ENCODE data around the gene PLAC1. TPM values are rescaled to one million over a fixed set of nuclear protein-coding genes. Genes with fewer than 3 reads are reported as not detected.

Gene PLAC1
- total and polyA plus RNA-seq, 7 donors, result 0.06 to 1.4 TPM; not detected in 5

DNA sequence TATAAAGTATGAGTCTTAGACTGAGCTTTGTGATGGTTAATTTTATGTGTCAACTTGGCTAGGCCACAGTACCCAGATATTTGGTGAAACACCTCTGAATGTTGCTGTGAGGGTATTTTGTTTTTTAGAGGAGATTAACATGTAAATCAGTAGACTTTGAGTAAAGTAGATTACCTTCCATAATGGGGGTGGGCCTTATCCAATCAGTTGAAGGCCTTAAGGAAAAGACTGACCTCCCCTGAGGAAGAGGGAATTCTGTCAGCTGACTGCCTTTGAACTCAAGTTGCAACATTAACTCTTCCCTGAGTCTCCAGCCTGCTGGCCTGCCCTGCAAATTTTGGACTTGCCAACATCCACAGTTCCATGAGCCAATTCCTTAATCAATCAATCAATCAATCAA, 66.0 kb downstream of the PLAC1 start:
- Histone ChIP-seq H3K4me1 (no peaks in the 10 kb centered on the region), H3K27ac (no peak overlapping the region), H3K4me3 (no peak overlapping the region), H3K9me3 (no peaks in the 10 kb centered on the region), H3K27me3 (no peaks in the 10 kb centered on the region), H3K36me3 (no peaks in the 10 kb centered on the region)
- DNase-seq, result no peak
- TF ChIP-seq POLR2A (IDR thresholded peaks at IDR 0.05), result no peak
- TF ChIP-seq POLR2AphosphoS5 (IDR thresholded peaks at IDR 0.05), result no peak
- TF ChIP-seq EP300 (IDR thresholded peaks at IDR 0.05), result no peak
- TF ChIP-seq, protein P1, sequence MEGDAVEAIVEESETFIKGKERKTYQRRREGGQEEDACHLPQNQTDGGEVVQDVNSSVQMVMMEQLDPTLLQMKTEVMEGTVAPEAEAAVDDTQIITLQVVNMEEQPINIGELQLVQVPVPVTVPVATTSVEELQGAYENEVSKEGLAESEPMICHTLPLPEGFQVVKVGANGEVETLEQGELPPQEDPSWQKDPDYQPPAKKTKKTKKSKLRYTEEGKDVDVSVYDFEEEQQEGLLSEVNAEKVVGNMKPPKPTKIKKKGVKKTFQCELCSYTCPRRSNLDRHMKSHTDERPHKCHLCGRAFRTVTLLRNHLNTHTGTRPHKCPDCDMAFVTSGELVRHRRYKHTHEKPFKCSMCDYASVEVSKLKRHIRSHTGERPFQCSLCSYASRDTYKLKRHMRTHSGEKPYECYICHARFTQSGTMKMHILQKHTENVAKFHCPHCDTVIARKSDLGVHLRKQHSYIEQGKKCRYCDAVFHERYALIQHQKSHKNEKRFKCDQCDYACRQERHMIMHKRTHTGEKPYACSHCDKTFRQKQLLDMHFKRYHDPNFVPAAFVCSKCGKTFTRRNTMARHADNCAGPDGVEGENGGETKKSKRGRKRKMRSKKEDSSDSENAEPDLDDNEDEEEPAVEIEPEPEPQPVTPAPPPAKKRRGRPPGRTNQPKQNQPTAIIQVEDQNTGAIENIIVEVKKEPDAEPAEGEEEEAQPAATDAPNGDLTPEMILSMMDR (IDR thresholded peaks at IDR 0.05), result no peak
- intact Hi-C loops (cut with DNase I), result no loop called here

DNA sequence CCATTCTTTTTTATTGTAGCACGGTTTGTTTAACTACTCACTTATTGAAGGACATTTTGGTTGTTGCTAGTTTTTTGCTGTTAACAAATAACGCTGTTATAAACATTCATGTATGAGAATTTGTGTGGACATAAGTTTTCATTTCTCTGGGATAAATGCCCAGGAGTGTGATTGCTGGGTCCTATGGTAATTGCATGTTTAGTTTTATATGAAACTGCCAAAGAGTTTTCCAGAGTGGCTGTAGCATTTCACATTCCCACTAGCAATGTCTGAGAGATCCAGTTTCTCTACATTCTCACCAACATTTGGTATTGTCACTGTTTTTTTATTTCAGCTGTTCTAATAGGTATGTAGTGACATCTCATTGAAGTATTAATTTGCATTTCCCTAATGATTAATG, 66.8 kb downstream of the PLAC1 start:
- Histone ChIP-seq H3K27me3 (no peaks in the 10 kb centered on the region), H3K4me1 (no peaks in the 10 kb centered on the region), H3K27ac (no peak overlapping the region), H3K4me3 (no peak overlapping the region), H3K36me3 (no peaks in the 10 kb centered on the region), H3K9me3 (no peaks in the 10 kb centered on the region)
- 41 to 75% methylated on average over 2 of the region's 2 CpGs for WGBS, 2 donors
- intact Hi-C loops (cut with DNase I), result no loop called here
- DNase-seq, result no peak
- TF ChIP-seq POLR2AphosphoS5 (IDR thresholded peaks at IDR 0.05) (no peak), POLR2A (IDR thresholded peaks at IDR 0.05) (no peak), EP300 (IDR thresholded peaks at IDR 0.05) (no peak)
- TF ChIP-seq, protein P1 (IDR thresholded peaks at IDR 0.05), result no peak

DNA sequence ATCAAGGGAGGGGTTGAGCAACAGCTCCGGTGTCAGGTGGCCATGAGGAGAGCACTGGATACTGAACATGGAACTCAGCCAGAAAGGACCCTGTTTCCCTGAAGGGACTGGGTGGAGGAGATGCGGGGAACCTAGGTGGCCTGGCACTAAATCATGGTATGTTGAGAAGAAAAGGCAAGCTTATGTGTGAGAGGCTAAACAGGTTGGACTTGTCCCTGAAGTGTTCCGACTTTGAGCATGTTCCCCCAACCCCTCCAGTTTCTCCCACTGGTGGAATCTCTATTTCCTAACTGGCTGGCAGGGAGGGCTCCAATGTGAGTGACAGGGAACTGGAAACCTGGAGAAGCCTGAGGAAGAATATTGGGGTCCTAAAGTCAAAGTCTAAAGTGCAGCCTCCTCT, 69.5 kb downstream of the PLAC1 start:
- H3K27me3 ChIP-seq, result no peaks in the 10 kb centered on the region
- intact Hi-C loops (cut with DNase I), result no loop called here
- H3K9me3 ChIP-seq, result no peaks in the 10 kb centered on the region
- DNase-seq, result no peak
- TF ChIP-seq EP300 (IDR thresholded peaks at IDR 0.05), result no peak
- H3K4me3 ChIP-seq, result no peak overlapping the region
- 74 to 87% methylated on average over 3 of the region's 3 CpGs for WGBS, 2 donors
- H3K4me1 ChIP-seq, result no peaks in the 10 kb centered on the region
- no peaks in the 10 kb centered on the region for H3K36me3 ChIP-seq
- no peak overlapping the region for H3K27ac ChIP-seq

DNA sequence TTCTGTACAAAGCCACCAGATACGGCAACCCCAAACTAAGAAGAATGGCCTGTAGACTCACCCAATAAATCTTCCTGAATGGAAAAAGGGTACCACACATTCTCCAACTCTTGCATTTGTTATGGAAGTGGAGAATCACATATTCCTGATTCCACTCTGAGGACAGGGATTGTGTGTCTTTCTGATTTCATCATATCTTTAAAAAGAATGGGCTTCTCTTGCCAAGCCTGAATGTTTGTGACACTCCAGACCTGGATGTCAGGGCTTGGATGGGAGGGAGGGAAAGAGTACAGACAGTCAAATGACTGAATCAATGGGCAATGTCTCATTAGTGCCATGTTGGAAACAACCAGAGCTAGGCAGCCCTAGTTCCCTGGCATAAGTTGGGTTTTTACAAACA, 77.4 kb downstream of the PLAC1 start:
- Histone ChIP-seq H3K4me1 (no peaks in the 10 kb centered on the region), H3K4me3 (no peak overlapping the region), H3K9me3 (no peaks in the 10 kb centered on the region), H3K27me3 (no peaks in the 10 kb centered on the region), H3K36me3 (no peaks in the 10 kb centered on the region), H3K27ac (no peak overlapping the region)
- intact Hi-C loops (cut with DNase I), result no loop called here
- no peak for DNase-seq
- WGBS, 2 donors, result 93 to 96% methylated on average over 1 of the region's 1 CpG
- TF ChIP-seq POLR2A (IDR thresholded peaks at IDR 0.05) (no peak), EP300 (IDR thresholded peaks at IDR 0.05) (no peak)
- TF ChIP-seq, protein P1 (IDR thresholded peaks at IDR 0.05), result no peak

DNA sequence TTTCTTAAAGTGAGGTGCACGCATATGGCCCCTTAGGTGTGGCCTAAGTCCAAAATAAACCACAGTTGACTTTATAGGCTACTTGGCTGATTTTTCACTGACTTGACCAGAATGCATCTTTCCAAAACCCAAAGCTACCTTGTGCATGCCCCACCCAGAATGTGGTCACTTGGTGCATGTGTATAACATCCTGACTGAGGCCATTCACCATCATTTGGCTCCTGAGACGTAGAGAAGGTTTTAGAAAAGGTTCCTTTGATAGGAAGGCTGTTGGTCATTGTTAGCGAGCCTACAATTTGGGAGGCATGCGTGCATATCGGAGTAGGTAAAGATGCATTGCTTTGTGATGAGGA, 84.6 kb downstream of the PLAC1 start:
- H3K27me3 ChIP-seq, result no peaks in the 10 kb centered on the region
- H3K4me3 ChIP-seq, result no peak overlapping the region
- TF ChIP-seq POLR2AphosphoS5 (IDR thresholded peaks at IDR 0.05) (no peak), EP300 (IDR thresholded peaks at IDR 0.05) (no peak), POLR2A (IDR thresholded peaks at IDR 0.05) (no peak)
- TF ChIP-seq, protein P1 (IDR thresholded peaks at IDR 0.05), result no peak
- WGBS, 2 donors, result 82 to 92% methylated on average over 5 of the region's 5 CpGs
- intact Hi-C loops (cut with DNase I), result no loop called here
- H3K9me3 ChIP-seq, result no peaks in the 10 kb centered on the region
- no peaks in the 10 kb centered on the region for H3K4me1 ChIP-seq
- H3K27ac ChIP-seq, result no peak overlapping the region
- no peak for DNase-seq
- no peaks in the 10 kb centered on the region for H3K36me3 ChIP-seq
